Retinal pigment epithelial cell (primary cell): Measurements from ENCODE around the gene LYL1.

Source experiments
- DNase-seq: peaks from one replicate; pipeline ENCODE4 v3.0.0-alpha.2; 2010; ENCODE audit warnings: low read depth
- H3K4me3 ChIP-seq: 2 replicates; pipeline ENCODE4 v1.5.1; 2011; ENCODE audit warnings: mild to moderate bottlenecking, low read length, control low read depth, moderate library complexity
- TF ChIP-seq, protein P1 (sequence below): conservative IDR thresholded peaks from 2 replicates; pipeline ENCODE4 v1.5.1; 2011; ENCODE audit warnings: low read depth, low read length, control low read depth, inconsistent platforms

The LYL1 gene

DNA sequence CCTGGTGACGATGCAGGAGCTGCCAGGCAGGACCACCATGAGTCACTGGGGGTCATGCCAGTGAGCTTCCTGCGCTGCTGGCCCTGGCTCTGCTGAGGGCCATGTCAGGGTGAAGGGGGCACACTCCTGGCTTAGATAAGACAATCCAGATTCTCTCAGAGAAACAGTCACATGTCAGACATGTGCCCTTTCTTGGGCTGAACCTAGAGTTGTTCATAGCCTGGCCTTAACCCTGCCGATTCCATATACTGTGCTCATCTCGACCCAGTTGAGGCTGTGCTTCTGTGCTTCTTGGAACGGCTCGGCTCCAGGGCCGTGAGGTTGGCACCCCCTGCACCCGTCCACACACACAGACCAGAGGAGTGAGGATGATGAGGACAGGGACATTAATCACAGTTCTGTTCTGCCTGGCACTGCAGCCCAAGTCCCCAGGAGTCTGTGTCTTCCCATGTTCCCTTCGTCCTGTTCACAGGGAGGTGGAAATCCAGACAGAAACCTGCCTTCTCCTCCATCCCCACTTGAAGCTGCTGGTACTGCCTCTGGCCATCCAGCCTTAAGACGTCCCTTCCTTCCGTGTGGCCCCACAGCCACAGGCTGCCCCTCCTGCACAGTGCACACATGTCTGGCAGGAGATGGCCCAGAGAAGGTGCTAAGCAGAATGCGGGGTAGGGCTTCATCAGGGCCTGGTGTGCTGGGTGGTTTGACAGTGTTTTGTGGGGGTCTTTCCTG is 50.0 kb downstream of the LYL1 start:
- H3K4me3 ChIP-seq, result no peak overlapping the region
- no peak for DNase-seq
- TF ChIP-seq, protein P1, sequence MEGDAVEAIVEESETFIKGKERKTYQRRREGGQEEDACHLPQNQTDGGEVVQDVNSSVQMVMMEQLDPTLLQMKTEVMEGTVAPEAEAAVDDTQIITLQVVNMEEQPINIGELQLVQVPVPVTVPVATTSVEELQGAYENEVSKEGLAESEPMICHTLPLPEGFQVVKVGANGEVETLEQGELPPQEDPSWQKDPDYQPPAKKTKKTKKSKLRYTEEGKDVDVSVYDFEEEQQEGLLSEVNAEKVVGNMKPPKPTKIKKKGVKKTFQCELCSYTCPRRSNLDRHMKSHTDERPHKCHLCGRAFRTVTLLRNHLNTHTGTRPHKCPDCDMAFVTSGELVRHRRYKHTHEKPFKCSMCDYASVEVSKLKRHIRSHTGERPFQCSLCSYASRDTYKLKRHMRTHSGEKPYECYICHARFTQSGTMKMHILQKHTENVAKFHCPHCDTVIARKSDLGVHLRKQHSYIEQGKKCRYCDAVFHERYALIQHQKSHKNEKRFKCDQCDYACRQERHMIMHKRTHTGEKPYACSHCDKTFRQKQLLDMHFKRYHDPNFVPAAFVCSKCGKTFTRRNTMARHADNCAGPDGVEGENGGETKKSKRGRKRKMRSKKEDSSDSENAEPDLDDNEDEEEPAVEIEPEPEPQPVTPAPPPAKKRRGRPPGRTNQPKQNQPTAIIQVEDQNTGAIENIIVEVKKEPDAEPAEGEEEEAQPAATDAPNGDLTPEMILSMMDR, result no peak

DNA sequence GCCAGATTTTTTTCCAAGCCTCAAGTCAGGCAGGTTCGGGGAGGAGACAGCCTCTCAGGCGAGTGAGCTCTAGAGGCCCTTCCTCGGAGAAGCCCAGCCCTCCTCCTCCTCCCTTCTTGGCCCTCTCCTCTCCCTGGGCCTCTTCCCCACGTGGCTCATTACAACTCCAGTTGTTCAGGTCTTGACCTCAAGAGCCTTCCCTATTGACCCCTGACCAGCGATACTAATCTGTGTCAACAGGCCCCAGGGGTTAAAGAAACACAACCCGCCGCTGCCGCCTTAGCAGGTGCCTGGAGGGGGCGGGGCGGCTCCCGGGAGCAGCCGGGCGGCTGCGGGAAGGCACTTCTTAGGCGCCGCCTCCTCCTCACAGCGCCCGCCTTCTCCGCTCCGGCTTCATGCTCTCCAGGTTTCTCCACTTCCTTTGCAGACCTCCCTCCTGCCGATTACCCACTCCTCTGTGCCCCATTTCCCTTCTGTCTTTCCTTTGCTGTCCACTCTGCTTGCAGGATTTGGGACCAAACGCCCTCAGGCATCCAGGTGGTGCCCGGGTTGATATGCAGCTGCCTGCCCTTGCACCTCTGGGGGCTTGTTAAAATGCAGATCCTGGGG is 51.0 kb downstream of the LYL1 start:
- DNase-seq, result no peak
- H3K4me3 ChIP-seq, result no peak overlapping the region
- TF ChIP-seq, protein P1, result no peak

DNA sequence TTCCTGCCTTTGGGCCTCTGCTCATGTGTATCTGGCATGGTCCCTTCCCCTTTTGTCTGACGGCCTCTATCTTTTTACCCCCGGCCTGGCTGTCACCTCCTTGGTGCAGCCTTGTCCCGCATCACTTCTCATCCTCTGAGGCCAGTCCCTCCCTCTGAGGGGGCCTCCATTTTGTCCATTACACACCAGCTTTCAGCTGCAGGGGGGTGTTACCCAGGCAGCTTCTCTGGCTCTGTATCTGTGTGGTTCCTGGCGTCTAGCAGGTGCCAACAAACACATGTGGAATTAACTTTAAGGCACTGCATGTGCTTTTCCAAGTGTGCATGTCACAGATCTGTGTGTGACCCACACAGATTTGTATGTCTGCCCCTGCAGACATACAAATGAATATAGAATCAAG is 52.4 kb downstream of the LYL1 start:
- H3K4me3 ChIP-seq, result no peak overlapping the region
- DNase-seq, result no peak
- TF ChIP-seq, protein P1, result no peak
